Epithelial cell of prostate (primary cell): ENCODE data around the gene BCAM.
A peak's percentile ranks its signal among the peaks of the same experiment; 100 is the strongest.
"Not testable (repeated sequence)": the region's sequence is repeated elsewhere in the genome, so short reads cannot be mapped to it uniquely, and the experiment has no call there.

Experiments used
- DNase-seq: peaks from one replicate; pipeline ENCODE4 v3.0.0-alpha.2; 2011; ENCODE audit warnings: low read depth, low spot score
- H3K27ac ChIP-seq: fragments of 450-650 bp; 2 replicates; pipeline ENCODE4 v1.5.1; 2017; ENCODE audit warnings: mild to moderate bottlenecking

Gene BCAM

DNA sequence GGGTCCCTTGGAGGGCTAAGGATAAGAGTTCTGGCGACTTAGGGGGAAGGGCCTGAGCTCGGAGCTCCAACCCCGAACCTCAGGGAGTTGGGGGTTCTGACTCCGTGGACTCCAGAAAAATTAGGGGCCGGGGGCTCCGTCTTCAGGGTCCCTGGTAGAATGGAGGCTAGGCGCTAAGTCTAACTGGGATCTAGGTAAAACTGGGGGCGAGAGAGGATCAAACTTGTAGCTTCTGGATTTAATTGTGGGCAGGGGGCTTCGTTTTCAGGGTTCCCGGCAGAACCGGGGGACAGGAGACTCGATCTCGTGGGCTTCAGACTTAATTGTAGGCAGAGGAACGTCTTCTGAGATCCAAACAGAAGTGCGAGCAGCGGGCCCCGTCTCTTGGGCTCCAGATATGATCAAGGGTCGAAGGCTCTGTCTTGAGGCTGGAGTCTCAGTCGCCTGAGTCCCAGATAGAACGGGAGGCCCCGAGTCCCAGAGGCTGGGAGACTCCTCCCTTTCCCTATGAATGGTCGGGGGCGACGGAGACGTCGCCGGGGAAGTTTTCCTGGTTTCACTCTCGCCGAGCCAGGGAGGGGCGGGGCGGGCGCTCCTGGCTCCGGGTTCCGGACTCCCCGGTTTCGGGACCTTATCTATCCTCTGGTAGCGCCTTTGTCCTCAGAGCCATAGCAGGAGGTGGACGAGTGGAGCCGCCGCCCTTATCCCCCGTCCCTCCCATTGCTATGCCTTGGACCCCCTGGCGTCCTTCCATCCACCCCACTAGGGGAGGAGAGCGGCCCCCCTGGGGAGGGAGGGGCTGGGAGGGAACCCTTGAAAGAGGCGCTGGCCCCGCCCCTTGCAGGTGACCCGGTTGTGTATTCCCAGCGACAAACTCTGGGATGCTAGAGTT lies 38.5 kb downstream of the BCAM start:
- DNase-seq: no peak
- H3K27ac ChIP-seq: peak overlapping the region; percentile 78

DNA sequence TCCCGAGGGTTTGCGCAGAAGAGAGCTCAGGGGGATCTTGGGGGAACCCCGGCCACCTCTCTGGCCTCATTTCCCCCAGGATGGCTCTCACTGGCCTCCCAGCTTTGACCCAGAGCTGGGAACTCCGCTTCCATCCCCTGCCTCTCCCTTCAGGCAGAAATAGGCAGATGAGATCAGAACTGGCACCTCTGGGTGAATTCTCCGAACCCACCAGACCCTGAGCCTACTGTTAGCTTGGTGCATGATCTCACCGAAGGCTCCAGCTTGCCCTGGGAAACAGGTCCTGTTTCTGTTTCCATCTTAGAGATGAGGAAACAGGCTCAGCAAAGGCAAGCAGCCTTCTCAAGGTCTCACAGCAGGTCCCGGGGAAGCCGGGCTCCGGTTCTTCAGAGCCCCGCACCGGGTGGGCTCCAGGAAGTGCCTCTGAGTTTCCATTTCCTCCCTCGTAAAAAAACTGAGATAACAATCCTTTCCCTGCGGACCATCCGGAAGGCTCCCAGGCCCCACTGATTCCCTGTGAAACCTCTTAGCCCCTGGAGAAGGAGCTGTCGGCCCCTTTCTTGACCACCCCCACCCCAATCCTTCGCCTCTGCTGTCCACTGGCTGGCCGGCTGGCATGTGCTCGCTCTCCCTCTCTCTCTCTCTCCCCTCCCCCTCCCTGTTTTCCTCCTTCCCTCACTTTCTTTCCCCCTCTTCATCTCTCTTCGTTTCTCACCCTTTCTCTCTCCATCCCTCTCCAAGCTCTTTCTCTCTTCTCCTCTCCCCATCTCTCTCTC lies 39.3 kb downstream of the BCAM start:
- H3K27ac ChIP-seq: peak overlapping the region; percentile 78
- no peak for DNase-seq

- DNase-seq: no peak
- no peak overlapping the region for H3K27ac ChIP-seq
Observed at GRCh38 chr19:44848812-44849447, 40.0 kb downstream of the BCAM start.

GRCh38 chr19:44850641-44851109 lies 41.8 kb downstream of the BCAM start:
- no peak for DNase-seq
- no peak overlapping the region for H3K27ac ChIP-seq

GRCh38 chr19:44851427-44851826 lies 42.5 kb downstream of the BCAM start:
- no peak overlapping the region for H3K27ac ChIP-seq
- DNase-seq: no peak

GRCh38 chr19:44855606-44856005 lies 46.7 kb downstream of the BCAM start:
- no peak for DNase-seq
- no peak overlapping the region for H3K27ac ChIP-seq

DNA sequence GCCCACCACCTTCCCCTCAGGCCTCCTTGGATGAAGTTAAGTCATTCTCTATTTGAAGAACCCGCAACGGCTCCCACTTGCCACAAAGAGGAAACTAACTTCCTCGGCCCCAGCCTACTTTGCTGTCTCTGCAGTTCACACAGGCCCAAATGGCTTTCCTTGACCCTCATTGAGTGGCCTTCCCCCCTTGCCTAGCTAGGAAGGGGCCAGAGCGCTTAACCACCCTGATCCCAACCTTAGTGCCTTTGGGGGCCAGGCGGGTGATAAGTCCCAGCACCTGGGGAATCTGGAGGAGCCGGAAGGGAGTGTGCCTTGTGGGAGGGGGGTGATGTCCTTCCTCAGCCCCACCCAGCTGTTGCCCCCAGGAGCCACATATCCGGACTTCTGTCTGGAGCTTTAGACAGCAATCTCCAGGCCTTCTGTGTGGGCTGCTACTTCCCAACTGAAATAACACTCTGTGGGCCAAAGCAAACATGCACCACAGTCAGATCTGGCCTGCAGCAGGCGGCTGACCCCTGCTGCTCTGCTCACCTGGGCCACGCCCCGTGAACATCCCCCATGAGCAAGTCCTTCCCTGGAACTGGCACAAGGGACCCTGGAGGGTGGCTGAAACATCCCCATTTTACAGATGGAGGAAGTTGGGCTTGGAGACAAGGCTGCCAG lies 47.6 kb downstream of the BCAM start:
- H3K27ac ChIP-seq: no peak overlapping the region
- DNase-seq: no peak

GRCh38 chr19:44857837-44858236 lies 48.9 kb downstream of the BCAM start:
- DNase-seq: no peak

GRCh38 chr19:44861576-44861975 lies 52.7 kb downstream of the BCAM start:
- DNase-seq, H3K27ac ChIP-seq: not testable (repeated sequence)

More at GRCh38 chr19:44857837-44858236, 48.9 kb downstream of the BCAM start:
- no peak overlapping the region for H3K27ac ChIP-seq

DNA sequence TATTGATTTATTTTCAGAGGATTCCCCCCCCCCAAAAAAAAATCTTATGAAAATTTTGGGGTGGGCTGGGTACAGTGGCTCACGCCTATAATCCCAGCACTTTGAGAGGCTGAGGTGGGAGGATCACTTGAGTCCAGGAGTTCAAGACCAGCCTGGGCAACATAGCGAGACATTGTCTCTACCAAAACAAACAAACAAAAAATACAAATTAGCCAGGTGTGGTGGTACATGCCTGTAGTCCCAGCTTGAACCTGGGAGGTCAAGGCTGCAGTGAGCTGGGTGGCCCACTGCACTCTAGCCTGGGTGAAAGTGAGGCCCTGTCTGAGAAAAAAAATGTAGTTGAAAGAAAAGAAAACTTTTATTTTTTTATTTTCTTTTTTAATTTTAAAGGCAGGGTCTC lies 55.1 kb downstream of the BCAM start:
- H3K27ac ChIP-seq: no peak overlapping the region
- DNase-seq: no peak

- no peak overlapping the region for H3K27ac ChIP-seq
- DNase-seq: no peak
Observed at GRCh38 chr19:44865196-44865767, 56.4 kb downstream of the BCAM start.

DNA sequence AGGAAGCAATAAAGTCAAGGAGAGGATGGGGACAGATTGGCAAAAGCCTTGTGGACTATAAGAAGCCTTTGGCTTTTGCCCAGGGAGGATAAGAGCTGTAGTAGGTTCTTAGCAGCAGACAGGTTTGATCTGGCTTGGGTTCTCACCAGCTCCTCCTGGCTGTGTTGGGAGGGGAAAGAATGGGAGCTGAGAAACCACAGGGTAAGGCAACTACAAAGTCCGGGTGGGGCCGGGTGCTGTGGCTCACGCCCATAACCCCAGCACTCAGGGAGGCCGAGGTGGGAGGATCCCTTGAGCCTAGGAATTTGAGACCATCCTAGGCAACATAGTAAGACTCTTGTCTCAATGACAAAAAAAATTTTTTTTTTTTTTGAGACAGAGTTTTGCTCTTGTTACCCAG lies 57.8 kb downstream of the BCAM start:
- no peak for DNase-seq

DNA sequence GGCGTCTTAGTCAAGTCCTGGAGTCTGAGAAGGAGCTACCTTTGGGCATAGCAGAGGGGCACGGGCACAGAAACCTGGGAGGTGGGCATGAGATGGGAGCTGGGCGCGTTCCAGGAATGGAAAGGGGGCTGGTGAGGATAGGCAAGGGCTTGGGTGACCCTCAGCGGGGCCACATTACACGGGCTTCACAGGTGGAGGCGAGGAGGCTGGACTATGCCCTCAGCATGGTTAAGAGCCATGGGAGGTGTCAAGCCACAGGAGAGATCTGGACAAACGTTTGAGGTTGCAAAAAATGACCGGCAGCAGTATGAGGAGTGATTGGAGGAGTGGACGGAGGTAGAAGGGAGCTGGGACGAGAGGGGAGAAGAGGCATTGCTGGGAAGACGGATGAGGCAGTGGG lies 58.7 kb downstream of the BCAM start:
- no peak for DNase-seq
- no peak overlapping the region for H3K27ac ChIP-seq

More for the DNA sequence above, 57.8 kb downstream of the BCAM start:
- H3K27ac ChIP-seq: no peak overlapping the region

DNA sequence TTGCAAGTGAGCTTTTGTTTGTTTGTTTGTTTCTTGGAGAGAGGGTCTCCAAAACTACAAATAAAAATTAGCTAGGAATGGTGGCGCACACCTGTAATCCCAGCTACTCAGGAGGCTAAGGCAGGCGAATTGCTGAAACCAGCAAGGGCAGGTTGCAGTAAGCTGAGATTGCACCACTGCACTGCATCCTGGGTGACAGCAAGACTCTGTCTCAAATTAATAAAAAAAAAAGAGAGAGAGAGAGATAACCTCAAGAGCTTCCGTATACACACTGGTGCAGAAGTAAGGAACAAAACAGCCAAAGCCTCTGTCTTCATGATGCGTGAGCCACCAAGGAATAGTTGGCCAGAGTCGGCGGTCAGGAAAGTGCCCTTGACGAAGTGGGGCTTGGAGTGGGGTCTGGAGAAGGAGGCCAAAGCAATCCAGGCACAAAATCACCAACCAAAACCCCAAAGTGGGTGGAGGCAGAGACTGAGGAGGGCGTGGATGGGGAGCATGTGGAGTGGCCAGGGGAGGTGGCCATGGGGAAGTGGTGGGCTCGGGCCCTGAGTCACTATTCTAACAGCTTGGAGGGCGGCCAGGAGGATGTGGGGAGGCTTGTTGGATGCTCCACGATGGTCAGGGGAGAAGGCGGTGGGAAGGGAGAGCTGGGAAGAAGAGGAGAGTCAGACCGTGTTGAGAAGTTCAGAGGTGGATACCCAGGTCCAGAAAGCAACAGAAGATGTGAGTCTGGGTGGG lies 61.0 kb downstream of the BCAM start:
- no peak for DNase-seq
- no peak overlapping the region for H3K27ac ChIP-seq
